ENCODE data around the gene AGRP.
"Not testable (repeated sequence)": the region's sequence is repeated elsewhere in the genome, so short reads cannot be mapped to it uniquely, and the experiment has no call there.

Gene AGRP

GRCh38 chr16:67504031-67505021, 21.0 kb upstream of the AGRP start:
- DNase-seq (ENCODE audit: low read depth in 2 of 2): peak in 1 of 2 donors; percentile 31

- no peak for DNase-seq (ENCODE audit: low read depth in 2 of 2)
Observed at GRCh38 chr16:67499106-67499505, 15.8 kb upstream of the AGRP start.

- DNase-seq (ENCODE audit: low read depth in 2 of 2): no peak
Observed at GRCh38 chr16:67490335-67491096, 7.2 kb upstream of the AGRP start.

GRCh38 chr16:67489401-67490083, 6.2 kb upstream of the AGRP start:
- no peak for DNase-seq (ENCODE audit: low read depth in 2 of 2)

DNA sequence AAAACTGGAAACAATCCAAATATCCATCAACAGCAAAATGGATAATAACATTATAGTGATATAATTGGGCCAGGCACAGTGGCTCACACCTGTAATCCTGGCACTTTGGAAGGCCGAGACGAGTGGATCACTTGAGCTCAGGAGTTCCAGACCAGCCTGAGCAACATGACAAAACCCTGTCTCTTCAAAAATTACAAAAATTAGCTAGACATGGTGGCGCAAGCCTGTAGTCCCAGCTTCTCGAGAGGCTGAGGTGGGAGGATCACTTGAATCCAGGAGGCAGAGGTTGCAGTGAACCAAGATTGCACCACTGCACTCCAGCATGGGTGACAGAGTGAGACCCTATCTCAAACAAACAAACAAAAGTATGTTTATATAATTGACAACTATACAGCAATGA, 4.2 kb upstream of the AGRP start:
- not testable (repeated sequence) for DNase-seq (ENCODE audit: low read depth in 2 of 2)

GRCh38 chr16:67486805-67487204, 3.5 kb upstream of the AGRP start:
- no peak for DNase-seq (ENCODE audit: low read depth in 2 of 2)

DNA sequence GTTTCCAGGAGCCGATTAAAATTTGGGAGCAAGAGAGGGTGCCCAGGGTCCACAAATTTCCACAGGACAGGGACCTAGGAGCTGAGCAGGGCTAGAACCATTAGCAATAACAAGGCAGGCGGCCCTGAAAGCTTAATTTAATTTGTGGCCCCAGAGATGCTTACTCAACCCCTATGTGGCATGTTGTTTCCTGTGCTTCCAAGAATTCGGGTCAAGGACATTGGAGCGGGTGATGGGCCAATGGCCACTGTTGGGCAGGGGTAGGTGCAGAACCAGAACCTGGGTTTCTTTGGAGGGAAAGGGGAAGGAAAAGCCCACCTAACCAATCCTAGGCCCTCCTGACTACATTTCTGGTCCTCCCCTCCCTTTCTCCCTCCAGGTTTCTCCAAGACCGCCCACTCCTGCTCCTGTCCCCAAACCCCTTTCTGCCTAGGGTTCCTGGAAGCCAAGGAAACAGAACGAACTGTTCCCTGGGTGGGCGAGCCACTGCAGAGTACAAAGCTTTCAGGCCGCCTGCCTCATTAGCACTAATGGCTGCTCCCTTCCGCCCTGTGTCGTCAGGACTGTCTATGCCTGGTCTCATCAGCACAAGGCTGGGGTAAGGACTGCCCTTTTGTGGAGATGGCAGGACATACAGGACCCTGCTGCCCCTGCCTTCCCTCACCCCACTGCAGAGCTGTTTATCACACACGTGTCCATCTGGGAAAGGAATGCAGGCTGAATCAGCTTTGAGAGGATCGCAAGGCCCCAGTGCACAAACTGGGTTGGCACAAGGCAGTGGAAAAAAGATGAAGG, 581 bp upstream of the AGRP start:
- DNase-seq (ENCODE audit: low read depth in 2 of 2): no peak

GRCh38 chr16:67482233-67482924, 968 bp downstream of the AGRP start:
- no peak for DNase-seq (ENCODE audit: low read depth in 2 of 2)

DNA sequence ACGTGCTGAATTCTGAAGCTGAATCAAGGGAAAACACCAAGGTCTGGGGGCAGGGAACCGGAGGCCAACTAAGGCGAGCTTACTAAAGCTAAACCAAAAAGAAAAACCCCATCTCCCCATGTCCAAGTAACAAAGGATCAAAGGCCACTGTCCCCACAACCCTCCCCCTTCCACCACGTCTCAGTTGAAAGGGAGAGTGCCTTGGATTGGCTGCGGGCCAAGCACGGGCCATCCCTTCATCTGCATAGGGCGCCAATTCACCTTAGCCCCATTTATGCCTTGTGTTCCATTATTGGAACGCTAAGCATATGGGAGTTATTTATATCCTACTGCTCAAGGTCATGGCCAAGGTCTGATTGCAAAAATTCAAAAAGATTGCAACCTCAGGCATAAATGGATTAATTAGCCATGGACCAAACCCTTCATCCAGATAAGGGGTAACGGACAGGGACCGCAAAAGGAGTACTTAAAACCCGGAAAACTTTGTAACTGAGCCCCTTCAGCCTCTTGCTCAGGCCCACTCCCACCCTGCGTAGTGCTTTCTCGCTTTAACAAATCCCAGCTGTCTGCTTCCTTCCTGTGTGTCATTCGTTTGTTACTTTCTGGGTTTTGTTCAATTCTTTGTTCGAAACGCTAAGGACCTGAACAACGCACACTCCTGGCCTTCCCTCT, 1.6 kb downstream of the AGRP start:
- DNase-seq (ENCODE audit: low read depth in 2 of 2): peak; percentile 8 to 12

GRCh38 chr16:67480833-67481560, 2.4 kb downstream of the AGRP start, which contains the start of gene ATP6V0D1:
TSS of gene ATP6V0D1 (minus strand) at chr16:67481157. CDS start at chr16:67481086, 71 bp downstream.
- peak; percentile 96 to 97 for DNase-seq (ENCODE audit: low read depth in 2 of 2)

DNA sequence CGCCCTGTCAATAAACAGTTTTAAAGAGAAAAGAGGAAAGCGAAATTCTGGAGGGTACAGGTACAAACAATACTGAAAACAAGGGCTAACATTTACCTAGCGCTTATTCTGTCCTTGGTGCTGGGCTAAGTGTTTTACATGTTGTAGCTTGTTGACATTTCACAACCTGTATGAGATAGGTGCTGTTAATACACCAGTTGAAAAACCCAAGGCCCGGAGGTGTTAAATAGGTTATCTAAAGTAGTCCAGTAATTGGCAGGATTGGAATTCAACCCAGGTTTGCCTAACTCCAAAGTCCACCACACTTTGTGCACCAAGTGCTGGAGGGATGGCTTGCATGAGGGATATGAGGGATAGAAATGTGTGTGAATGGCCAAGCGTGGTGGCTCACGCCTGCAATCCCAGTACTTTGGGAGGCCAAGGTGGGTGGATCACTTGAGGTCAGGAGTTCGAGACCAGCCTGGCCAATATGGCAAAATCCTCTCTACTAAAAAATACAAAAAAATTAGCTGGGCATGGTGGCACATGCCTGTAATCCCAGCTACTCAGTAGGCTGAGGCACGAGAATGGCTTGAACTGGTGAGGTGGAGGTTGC, 5.3 kb downstream of the AGRP start:
- DNase-seq (ENCODE audit: low read depth in 2 of 2): no peak

- no peak for DNase-seq (ENCODE audit: low read depth in 2 of 2)
Observed at GRCh38 chr16:67474551-67475455, 8.5 kb downstream of the AGRP start.

DNA sequence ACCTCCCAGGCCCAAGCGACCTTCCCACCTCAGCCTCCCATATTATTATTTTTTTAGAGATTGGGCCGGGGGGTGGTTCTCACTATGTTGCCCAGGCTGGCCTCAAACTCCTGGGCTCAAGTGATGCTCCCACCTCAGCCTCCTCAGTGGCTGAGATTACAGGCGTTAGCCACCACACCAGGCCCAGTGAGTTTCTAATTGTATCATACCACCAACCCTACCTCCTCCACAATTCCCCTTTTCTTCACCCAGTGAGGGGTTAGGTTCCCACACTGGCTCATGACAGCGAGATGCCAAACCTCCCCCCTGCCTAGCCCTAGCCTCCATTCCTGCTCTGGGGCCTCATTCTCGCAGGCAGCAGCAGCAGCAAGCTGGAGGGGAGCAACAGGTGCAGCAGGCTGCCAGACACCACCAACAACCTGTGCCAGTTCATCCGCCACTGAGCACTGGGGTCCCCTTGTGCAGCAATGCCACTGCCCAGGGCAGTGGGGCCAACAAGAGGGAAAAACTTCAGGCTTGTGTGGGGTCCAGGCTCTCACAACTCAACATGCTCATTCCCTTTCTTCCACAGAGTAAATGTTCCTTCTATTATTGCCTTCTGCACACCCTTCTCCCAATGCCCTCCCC, 11.5 kb downstream of the AGRP start:
- DNase-seq (ENCODE audit: low read depth in 2 of 2): no peak

DNA sequence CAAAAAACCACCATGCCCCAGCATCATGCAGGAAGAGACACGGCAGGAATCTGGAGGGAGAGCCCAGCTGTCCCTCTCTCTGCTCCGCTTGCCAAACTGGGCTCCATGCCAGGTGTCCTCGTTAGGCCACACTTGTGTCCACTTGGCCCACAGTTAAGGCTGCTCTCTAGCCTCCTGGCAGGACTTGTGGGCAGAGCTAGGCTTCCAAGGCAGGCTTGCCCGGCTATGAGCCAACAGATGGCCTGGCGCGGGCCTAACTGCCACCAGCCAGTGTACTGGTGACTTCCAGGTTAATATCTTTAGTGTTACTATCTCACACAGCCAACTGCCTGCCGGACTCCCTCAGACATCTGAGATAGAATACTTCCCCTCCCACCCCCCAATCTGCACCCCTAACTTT, 13.0 kb downstream of the AGRP start:
- DNase-seq (ENCODE audit: low read depth in 2 of 2): no peak

- no peak for DNase-seq (ENCODE audit: low read depth in 2 of 2)
Observed at GRCh38 chr16:67468731-67469130, 14.6 kb downstream of the AGRP start.

DNA sequence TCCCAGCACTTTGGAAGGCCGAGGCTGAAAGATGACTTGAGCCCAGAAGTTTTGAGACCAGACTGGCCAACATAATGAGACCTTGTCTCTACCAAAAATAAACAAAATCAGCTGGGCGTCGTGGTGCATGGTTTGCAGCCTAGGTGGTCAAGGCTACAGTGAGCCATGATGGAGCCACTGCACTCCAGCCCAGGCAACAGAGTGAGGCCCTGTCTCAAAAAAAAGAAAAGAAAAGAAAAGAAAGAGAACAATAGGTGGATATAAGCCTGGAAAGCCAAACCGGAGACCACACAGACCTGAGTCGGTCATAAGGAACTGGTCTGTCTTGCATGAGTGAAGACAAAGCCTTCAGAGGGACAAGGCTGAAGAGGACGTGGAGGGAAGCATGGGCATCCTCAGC, 16.8 kb downstream of the AGRP start:
- no peak for DNase-seq (ENCODE audit: low read depth in 2 of 2)

GRCh38 chr16:67464565-67464964, 18.8 kb downstream of the AGRP start:
- no peak for DNase-seq (ENCODE audit: low read depth in 2 of 2)
